Tibial artery (tissue), 4 donors: ENCODE measurements around the gene HBA1.

Source experiments
- DNase-seq, 2 donors: peaks; one replicate each; pipeline ENCODE4 v3.0.0-alpha.2; 2019
- H3K27ac ChIP-seq, 2 donors: fragments of 200-600 bp; sonication (generic) in 1 of 2; 1 replicate in 1 of 2; 2 replicates in 1 of 2; pipeline ENCODE4 v1.5.1; 2018 to 2019; ENCODE audit warnings: mild to moderate bottlenecking in 1 of 2
- H3K27me3 ChIP-seq, 2 donors: fragments of 200-600 bp; sonication (generic) in 1 of 2; one replicate each; pipeline versions ENCODE4 v1.5.1 to v1.6.0; 2016 to 2019
- H3K36me3 ChIP-seq, 3 donors: fragments of 200-600 bp; sonication (generic) in 2 of 3; one replicate each; pipeline ENCODE4 v1.5.1; 2016 to 2019; ENCODE audit warnings: mild to moderate bottlenecking in 2 of 3
- H3K4me1 ChIP-seq, 4 donors: fragments of 200-600 bp; sonication (generic) in 2 of 4; 1 replicate in 3 of 4; 2 replicates in 1 of 4; pipeline ENCODE4 v1.5.1; 2016 to 2019
- H3K4me3 ChIP-seq, 2 donors: fragments of 200-600 bp; sonication (generic) in 1 of 2; 1 replicate in 1 of 2; 2 replicates in 1 of 2; pipeline ENCODE4 v1.5.1; 2018 to 2019; ENCODE audit warnings: mild to moderate bottlenecking in 2 of 2
- H3K9me3 ChIP-seq, 3 donors: fragments of 200-600 bp; sonication (generic) in 1 of 3; one replicate each; pipeline ENCODE4 v1.5.1; 2016 to 2019
- CTCF ChIP-seq, 2 experiments: fragments of 200-600 bp in 1 of 2; fragments of 450-650 bp in 1 of 2; IDR thresholded peaks; one replicate each; pipeline ENCODE4 v1.5.1; 2017 to 2019; ENCODE audit warnings: antibody characterized with exemption in 2 of 2, mild to moderate bottlenecking in 1 of 2, moderate library complexity in 1 of 2
- intact Hi-C: fragments of 100-400 bp; cut with DNase I; formaldehyde crosslinking; loops from one replicate; pipeline ENCODE4 v1.15.0; 2023; ENCODE audit warnings: low total_unique reads

Gene HBA1

DNA sequence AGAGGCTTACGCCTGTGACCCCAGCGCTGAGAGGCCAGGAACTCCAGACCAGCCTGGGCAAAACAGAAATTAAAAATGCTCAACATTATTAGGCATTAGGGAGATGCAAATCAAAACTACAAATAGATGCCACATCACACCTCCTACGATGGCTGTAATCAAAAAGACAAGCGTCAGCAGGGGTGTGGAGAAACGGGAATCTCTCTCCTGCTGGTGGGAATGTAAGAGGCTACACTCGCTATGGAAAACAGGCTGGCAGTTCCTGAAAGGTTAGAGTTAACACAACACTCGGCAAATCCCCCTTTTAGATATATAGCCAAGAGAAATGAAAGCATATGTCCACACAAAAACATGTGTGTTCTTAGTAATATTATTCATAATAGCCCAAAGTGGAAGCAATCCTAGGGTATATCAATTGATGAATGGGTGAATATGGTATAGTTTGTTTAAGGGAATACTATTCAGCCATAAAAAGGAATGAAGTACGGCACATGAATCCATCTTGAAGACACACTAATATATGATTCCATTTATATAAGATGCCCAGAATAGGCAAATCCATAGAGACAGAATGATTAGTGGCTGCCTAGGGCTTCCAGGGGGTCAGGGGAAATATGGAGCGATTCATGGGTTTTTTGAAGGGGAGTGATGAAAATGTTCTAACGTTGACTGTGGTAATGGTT, 36.2 kb upstream of the HBA1 start:
- no peak overlapping the region for H3K4me3 ChIP-seq

GRCh38 chr16:142405-142967, 34.0 kb upstream of the HBA1 start:
- no peak for TF ChIP-seq CTCF (IDR thresholded peaks at IDR 0.05)
- peaks cover 0 to 9% (median 3%) of the 10 kb centered on the region in 4 donors for H3K4me1 ChIP-seq
- no peak for DNase-seq
- no peaks in the 10 kb centered on the region for H3K36me3 ChIP-seq
- no peak overlapping the region for H3K27ac ChIP-seq
- peaks cover 0 to 16% of the 10 kb centered on the region in 2 donors for H3K27me3 ChIP-seq
- no peak overlapping the region for H3K4me3 ChIP-seq
- H3K9me3 ChIP-seq = no peaks in the 10 kb centered on the region
- intact Hi-C loops = no loop called here

More for the DNA sequence above, 36.2 kb upstream of the HBA1 start:
- Histone ChIP-seq H3K4me1 (peaks cover 0 to 23% (median 5%) of the 10 kb centered on the region in 4 donors), H3K27me3 (peaks cover 0 to 12% of the 10 kb centered on the region in 2 donors), H3K36me3 (no peaks in the 10 kb centered on the region), H3K9me3 (no peaks in the 10 kb centered on the region), H3K27ac (no peak overlapping the region)
- DNase-seq = no peak
- intact Hi-C loops = no loop called here
- TF ChIP-seq CTCF (IDR thresholded peaks at IDR 0.05) = no peak

GRCh38 chr16:143047-143446, 33.4 kb upstream of the HBA1 start:
- no peak for DNase-seq
- peaks cover 0 to 4% (median 0%) of the 10 kb centered on the region in 4 donors for H3K4me1 ChIP-seq
- H3K36me3 ChIP-seq = no peaks in the 10 kb centered on the region
- no peak for TF ChIP-seq CTCF (IDR thresholded peaks at IDR 0.05)
- H3K9me3 ChIP-seq = no peaks in the 10 kb centered on the region
- no peak overlapping the region for H3K27ac ChIP-seq
- peaks cover 0 to 16% of the 10 kb centered on the region in 2 donors for H3K27me3 ChIP-seq
- intact Hi-C loops = no loop called here
- no peak overlapping the region for H3K4me3 ChIP-seq

GRCh38 chr16:143456-143855, 33.0 kb upstream of the HBA1 start:
- intact Hi-C loops = no loop called here
- DNase-seq = no peak
- H3K27me3 ChIP-seq = peaks cover 0 to 18% of the 10 kb centered on the region in 2 donors
- H3K27ac ChIP-seq = no peak overlapping the region
- H3K4me3 ChIP-seq = no peak overlapping the region
- TF ChIP-seq CTCF (IDR thresholded peaks at IDR 0.05) = no peak
- H3K4me1 ChIP-seq = peaks cover 0 to 4% (median 0%) of the 10 kb centered on the region in 4 donors
- no peaks in the 10 kb centered on the region for H3K9me3 ChIP-seq
- no peaks in the 10 kb centered on the region for H3K36me3 ChIP-seq

GRCh38 chr16:144797-145252, 31.7 kb upstream of the HBA1 start:
- Histone ChIP-seq H3K9me3 (no peaks in the 10 kb centered on the region), H3K4me1 (no peaks in the 10 kb centered on the region), H3K4me3 (no peak overlapping the region), H3K36me3 (no peaks in the 10 kb centered on the region), H3K27me3 (peaks cover 0 to 23% of the 10 kb centered on the region in 2 donors), H3K27ac (no peak overlapping the region)
- no peak for DNase-seq
- no peak for TF ChIP-seq CTCF (IDR thresholded peaks at IDR 0.05)
- intact Hi-C loops = no loop called here
